Hepatic stellate cell (primary cell): Measurements from ENCODE around the gene GCNT3.
"Not testable (repeated sequence)": the region's sequence is repeated elsewhere in the genome, so short reads cannot be mapped to it uniquely, and the experiment has no call there.

Experiments
- DNase-seq: peaks from one replicate; pipeline ENCODE4 v3.0.0; 2011; ENCODE audit warnings: low spot score

The GCNT3 gene

DNA sequence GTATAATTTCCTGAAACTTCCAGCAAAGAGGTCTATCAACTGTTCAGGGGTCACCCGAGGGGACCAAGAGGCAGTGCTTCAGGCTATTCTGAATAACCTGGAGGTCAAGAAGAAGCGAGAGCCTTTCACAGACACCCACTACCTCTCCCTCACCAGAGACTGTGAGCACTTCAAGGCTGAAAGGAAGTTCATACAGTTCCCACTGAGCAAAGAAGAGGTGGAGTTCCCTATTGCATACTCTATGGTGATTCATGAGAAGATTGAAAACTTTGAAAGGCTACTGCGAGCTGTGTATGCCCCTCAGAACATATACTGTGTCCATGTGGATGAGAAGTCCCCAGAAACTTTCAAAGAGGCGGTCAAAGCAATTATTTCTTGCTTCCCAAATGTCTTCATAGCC lies 6.8 kb downstream of the GCNT3 start:
- no peak for DNase-seq

DNA sequence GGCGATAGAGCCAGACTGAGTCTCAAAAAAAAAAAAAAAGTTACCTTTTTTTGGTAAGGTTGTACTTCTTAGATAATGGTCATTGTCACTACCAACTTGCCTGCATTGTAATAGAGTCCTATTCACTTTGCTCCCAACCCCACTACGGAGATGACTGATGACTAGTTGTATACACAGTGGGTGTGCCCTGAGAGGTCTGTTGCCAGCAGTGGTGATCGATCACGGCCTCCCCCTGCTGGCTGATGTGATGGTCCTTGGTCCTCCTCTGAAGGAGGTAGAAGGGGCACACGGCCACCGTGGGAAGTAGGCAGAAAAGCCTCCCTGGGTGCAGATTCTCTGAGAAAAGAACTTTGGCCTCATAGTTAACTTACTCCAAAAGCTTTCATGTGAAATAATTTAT lies 10.7 kb downstream of the GCNT3 start:
- peak; percentile 27 for DNase-seq

DNA sequence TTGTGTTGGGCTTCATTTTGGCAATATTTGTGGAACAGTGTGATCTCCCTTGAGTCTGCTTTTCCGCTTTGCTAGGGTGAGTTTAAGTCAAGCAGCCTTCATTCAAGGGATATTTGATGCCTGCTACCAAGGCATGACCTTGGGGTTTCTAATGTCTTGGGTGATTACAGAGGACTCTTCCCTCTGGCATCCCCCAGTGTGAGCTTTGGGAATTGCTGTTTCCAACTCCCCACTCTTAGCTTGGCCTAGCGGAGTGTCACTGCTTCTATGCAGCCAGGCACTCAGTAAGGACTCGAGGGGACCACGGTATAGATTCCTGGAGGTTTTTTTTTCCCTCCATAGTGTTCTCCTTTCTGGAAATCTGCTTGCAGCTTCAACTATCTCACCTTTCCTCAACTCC lies 21.1 kb downstream of the GCNT3 start:
- no peak for DNase-seq

DNA sequence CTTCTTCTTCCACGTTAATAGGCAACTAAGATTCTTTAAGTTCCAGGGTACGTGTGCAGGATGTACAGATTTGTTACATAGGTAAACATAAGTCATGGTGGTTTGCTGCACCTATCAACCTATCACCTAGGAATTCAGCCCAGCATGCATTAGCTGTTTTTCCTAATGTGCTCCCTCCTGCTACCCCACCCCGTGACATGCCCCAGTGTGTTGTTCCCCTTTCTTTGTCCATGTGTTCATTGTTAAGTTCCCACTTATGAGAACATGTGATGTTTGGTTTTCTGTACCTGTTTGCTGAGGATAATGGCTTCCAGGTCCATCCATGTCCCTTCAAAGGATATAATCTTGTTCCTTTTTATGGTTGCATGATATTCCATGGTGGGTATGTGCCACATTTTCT lies 24.6 kb downstream of the GCNT3 start:
- no peak for DNase-seq

DNA sequence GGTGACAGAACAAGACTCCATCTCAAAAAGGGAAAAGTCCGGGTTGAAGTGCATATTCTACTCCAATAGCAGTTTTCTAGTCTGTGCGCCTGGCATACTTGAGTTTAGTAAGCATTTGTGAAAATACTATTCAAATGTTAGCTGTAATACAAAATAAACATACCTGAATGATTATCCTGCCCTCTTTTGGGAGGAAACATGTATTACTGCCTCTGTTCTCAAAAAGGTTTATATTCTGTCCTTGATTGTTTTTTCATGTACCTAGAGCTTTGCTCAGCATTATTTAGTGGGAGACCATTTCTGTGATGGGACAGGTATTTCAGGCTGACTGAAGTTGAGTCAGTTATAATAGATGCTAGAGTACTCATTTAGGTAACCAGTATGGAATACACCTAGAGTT lies 25.9 kb downstream of the GCNT3 start:
- DNase-seq, result not testable (repeated sequence)

DNA sequence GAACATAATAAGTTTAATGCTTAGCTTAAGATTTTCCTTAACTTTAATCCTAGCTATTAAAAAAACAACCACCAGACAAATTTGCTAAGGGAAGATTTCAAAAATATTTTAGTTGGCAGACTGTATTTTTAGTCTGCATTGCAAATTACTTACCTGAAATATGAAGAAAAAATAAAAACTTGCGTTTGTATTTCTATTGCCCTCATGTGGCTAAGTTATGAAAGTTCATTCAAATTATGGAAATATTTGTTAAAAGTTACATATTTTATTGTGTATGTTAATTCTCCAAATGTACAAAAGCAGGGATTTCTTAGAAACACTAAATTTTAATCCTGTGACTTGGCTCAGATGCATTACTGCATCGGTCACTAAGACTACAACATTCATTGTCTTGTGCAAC lies 30.8 kb downstream of the GCNT3 start:
- no peak for DNase-seq

DNA sequence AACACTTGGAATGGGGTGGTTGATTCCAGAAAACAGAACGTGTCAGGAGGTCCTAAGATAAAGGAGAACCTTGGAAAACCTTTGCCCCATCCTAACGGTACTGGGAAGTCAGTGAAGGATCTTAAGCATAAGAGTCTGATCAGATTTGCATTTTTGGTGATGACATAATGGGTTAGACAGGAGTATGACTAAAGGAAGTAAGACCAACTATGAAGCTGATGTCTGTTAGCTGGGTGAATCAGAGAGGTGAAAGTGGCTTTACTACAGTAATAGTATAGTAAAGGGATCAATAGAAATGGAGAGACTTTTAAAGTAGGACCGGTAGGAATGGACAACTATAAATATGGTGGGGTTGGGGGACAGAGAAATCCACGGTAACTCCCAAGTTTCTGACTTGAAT lies 33.2 kb downstream of the GCNT3 start:
- no peak for DNase-seq

DNA sequence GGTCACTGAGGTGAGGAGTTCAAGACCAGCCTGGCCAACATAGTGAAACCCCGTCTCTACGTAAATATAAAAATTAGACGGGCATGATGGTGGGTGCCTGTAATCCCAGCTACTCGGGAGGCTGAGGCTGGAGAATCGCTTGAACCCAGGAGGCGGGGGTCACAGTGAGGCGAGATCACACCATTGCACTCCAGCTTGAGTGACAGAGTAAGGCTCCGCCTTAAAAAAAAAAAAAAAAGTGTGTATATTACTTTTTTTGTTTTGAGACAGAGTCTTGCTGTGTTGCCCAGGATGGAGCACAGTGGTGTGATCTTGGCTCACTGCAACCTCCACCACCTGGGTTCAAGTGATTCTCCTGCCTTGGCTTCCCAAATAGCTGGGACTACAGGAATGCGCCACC lies 34.2 kb downstream of the GCNT3 start:
- not testable (repeated sequence) for DNase-seq

DNA sequence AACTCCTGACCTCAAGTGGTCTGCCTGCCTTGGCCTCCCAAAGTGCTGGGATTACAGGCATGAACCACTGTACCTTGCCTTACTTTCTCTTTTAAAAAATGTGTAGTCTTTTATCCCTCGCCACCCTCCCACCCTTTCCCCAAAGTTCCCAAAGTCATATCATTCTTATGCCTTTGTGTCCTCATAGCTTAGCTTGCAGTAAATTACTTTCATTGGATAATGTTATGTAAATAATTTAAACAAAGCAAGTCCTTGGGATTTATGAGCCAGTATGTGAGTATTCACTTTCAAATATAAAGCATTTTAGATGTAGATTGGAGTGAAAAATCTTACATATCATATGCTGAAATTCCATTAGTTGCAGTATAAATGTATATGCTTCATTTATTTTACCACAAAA lies 34.7 kb downstream of the GCNT3 start:
- no peak for DNase-seq

DNA sequence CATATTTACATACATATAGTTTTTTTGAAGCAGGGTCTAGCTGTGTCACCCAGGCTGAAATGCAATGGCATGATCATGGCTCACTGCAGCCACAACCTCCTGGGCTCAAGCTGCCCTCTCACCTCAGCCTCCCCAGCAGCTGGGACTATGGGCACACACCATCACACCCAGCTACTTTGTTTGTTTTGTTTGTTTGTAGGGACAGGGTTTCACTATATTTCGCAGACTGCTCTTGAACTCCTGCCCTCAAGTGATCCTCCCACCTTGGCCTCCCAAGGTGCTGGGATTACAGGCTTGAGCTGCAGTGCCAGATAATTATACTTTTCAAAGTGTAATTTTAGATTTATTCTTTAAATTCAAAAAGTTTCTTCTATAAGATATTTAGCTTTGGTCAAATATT lies 35.5 kb downstream of the GCNT3 start:
- DNase-seq, result no peak

DNA sequence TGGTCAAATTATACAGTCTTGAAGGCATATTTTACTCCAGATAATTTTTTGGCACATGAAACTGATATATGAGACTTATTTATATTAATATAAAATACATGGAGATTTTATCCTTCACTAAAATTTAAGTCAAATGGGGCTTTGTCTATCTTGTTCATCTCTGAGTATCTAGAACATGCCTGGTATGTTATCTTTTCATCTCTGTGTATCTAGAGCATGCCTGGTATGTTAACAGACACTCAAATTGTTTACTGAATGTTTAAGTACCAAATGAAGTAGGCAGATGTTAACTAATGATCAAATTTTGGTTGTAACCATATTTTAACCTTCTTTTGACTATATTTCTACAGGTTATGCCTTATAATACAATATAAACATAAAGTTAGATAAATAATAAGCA lies 38.0 kb downstream of the GCNT3 start:
- DNase-seq, result no peak

DNA sequence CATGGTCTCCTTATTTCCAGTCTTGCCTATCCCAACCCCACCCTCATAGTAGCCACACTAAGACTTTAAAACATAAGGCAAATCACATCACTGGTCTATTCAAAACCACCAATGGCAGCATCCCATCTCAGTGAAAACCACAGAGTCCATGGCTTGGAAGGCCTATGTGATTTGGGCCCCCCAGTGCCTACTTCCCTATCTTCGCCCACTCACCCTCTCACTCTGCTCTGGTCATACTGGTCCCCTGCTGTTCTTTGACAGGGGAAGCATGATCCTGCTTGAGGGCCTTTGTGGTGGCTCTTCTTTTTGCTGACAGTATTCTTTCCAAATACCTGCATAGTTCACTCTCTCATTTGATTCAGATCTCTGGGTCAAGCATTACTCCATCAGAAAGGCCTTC lies 42.5 kb downstream of the GCNT3 start:
- DNase-seq, result no peak

DNA sequence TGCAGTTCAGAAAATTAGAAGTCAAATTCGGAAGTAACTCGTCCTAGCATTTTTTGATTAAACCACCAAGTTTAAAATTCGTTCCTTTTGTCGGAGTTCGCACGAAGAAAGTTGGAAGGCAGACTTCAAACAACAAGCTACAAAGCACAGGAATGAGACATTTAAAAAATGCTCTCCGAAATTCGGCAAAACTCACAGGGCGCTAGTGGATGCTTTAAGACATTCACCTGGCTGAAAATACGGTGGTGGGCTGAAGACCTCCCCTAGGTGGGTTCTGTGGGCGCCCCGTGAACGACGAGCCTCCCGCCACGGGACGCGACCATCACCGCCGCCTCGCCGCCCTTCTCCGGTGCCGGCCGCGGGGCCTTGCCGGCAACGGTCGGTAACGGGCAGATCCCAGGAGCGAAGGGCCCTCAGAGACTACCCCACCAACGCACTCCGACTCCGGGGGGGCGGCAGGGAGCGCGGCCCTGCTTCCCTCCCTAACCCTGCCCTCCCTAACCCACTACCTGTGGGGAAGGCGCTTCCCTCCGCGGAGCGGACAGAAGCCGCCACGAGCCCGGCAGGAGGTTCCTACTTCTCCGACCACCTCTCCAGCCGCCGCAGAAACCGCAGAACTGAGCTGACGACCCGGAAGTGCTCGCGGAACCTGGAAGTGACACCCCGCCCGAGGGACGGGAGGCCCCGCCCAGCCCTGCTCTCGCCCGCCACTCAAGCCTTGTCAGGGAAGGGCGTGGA lies 45.5 kb downstream of the GCNT3 start, which contains the start of gene GTF2A2:
Gene GTF2A2 (minus strand): TSS at position 619 of the 738 bp plus-strand sequence. CDS start 5,238 bp downstream, outside the sequence.
- peak; percentile 92 for DNase-seq

DNA sequence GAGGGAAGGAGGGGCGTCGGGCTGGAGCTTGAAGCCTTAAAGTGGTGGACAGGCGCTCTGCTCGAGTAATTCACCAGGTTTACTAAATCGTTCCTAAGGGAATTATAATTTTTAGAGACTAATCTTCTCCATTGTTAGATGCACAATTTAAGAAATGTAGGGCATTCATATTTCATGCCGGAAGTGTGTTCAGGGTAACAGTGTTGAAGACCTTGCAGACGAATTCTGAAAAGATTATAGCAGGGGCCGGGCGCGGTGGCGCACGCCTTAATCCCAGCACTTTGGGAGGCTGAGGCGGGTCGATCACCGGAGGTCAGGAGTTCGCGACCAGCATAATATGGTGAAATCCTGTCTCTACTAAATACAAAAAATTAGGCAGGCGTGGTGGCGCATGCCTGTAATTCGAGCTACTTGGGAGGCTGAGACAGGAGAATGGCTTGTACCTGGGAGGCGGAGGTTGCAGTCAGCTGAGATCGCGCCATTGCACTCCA lies 46.1 kb downstream of the GCNT3 start:
- DNase-seq, result no peak

DNA sequence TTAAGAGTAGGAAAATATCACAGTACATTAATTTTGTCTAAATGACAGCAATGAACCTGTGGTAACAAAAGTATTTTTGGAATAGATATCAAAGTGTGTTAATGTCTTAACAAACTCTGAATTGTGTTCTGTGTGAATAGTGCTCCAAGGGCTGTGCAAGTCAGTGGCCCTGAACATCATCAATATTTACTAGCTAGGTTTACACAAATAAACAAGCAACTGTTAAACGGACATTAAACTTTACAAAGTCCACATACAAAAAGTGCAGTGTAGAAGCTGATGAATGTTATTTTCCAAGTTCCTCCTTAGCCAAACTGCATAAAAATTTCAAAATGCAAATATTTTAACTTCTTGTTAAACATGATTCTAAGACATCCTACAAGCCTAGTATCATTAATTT lies 47.8 kb downstream of the GCNT3 start:
- no peak for DNase-seq

DNA sequence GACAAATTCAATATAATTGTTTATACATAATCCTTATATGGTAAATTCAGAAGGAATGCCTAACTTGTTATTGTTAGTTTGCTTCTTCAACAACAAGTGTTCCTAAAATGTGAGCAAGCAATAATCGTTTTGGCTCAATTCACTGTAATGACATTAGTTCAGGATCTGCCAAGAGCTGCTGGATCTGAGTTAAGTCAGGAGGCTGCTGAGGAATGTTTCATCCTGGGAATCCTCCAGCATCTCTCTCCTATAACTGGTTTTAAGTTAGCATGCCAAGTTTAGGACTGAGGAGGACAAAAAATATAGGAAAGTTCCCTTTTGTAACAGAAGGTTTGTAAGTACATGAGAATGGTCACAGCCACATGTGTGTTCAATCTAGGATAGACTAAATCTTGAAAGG lies 50.7 kb downstream of the GCNT3 start:
- DNase-seq, result no peak

DNA sequence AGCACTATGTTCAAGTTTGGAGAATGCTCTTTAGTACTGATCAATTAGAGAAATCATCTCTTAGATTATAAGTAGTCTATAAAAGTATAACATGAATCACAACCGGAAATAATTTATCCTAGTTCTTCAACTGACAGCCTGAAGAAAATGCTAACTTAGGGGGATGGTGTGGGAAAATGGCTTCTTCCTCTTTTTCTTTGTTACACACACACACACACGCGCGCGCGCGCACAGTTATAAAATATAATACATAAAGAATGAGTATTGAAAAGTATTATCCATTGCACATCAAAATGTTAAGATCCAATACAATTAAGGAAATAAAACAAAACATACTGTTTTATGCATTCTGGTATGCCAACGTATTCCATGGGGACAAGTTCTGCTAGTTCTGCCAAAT lies 57.0 kb downstream of the GCNT3 start:
- no peak for DNase-seq
